MG63 (cell line): ENCODE data around the gene ABCC8. TPM values are rescaled to one million over a fixed set of nuclear protein-coding genes. Genes with fewer than 3 reads are reported as not detected.

Experiments used
- DNase-seq: peaks from one replicate; pipeline ENCODE4 v3.0.0-alpha.2; 2020
- H3K27me3 ChIP-seq: fragments of 250-450 bp; sonication (Bioruptor Pico); 2 replicates; pipeline ENCODE4 v1.5.1; 2020; ENCODE audit warnings: mild to moderate bottlenecking, moderate library complexity
- H3K36me3 ChIP-seq: fragments of 250-450 bp; sonication (Bioruptor Pico); 2 replicates; pipeline ENCODE4 v1.5.1; 2020; ENCODE audit warnings: mild to moderate bottlenecking, moderate library complexity
- H3K4me3 ChIP-seq: fragments of 250-450 bp; sonication (Bioruptor Pico); 2 replicates; pipeline ENCODE4 v1.5.1; 2020; ENCODE audit warnings: mild to moderate bottlenecking, moderate library complexity
- H3K9me3 ChIP-seq: fragments of 250-450 bp; sonication (Bioruptor Pico); 2 replicates; pipeline ENCODE4 v1.5.1; 2020; ENCODE audit warnings: mild to moderate bottlenecking, moderate library complexity
- total RNA-seq: library from RNA; depleted of rRNA; stranded (reverse); fragments of >200 nt; shearing (Covaris generic); gene quantifications from 2 replicates; pipeline ENCODE4 v1.2.3, GENCODE V29; 2014; ENCODE audit warnings: low replicate concordance

Gene ABCC8
- total RNA-seq, 1 experiment from 2014 or later, result not detected

GRCh38 chr11:17458268-17458667, 18.4 kb downstream of the ABCC8 start:
- H3K4me3 ChIP-seq, result no peak overlapping the region
- H3K27me3 ChIP-seq, result no peaks in the 10 kb centered on the region

GRCh38 chr11:17457396-17458173, 19.1 kb downstream of the ABCC8 start:
- no peak for DNase-seq

More at GRCh38 chr11:17458268-17458667, 18.4 kb downstream of the ABCC8 start:
- H3K9me3 ChIP-seq, result no peaks in the 10 kb centered on the region
- DNase-seq, result no peak
- H3K36me3 ChIP-seq, result no peaks in the 10 kb centered on the region

DNA sequence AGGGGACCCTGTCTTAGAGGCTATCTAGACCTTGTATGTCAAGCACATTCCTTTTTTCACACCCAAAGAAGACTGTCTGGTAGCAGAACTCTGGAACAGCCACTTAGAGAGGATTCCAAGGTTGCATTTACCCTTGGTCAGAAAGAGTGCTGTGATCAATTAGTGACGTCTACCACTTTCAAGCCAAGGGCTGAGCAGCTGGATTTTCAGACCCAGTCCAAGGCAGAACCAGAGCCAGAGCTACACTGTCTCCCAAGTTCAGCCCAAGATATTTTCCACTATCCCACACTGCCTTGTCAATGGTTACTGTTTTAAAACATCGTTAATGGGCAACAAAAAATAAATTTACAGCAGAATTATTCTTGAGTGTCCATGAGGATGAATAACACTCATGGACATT, 24.0 kb downstream of the ABCC8 start:
- Histone ChIP-seq H3K27me3 (no peaks in the 10 kb centered on the region), H3K4me3 (no peak overlapping the region), H3K9me3 (no peaks in the 10 kb centered on the region), H3K36me3 (no peaks in the 10 kb centered on the region)
- DNase-seq, result no peak

More at GRCh38 chr11:17457396-17458173, 19.1 kb downstream of the ABCC8 start:
- Histone ChIP-seq H3K27me3 (no peaks in the 10 kb centered on the region), H3K4me3 (no peak overlapping the region), H3K36me3 (no peaks in the 10 kb centered on the region), H3K9me3 (no peaks in the 10 kb centered on the region)

DNA sequence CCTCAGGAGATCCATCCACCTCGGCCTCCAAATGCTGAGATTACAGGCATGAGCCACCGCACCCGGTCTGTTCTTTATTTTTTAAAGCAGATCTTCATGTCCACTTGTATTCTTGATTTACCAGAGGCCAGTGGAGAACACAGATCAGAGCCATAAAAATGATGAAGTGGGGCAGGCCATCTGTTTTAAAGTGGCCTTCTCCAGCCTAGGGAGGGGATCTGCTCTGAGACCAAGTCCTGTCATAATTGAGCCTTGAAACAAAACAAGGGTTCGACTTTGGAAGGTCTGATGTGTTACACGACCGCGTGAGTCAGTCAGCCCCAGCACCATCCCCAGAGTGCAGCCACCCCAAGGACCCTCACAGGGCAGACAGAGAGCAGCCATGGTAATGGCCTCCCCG, 27.5 kb downstream of the ABCC8 start:
- no peak for DNase-seq
- no peaks in the 10 kb centered on the region for H3K9me3 ChIP-seq
- no peaks in the 10 kb centered on the region for H3K36me3 ChIP-seq
- H3K4me3 ChIP-seq, result no peak overlapping the region
- no peaks in the 10 kb centered on the region for H3K27me3 ChIP-seq

DNA sequence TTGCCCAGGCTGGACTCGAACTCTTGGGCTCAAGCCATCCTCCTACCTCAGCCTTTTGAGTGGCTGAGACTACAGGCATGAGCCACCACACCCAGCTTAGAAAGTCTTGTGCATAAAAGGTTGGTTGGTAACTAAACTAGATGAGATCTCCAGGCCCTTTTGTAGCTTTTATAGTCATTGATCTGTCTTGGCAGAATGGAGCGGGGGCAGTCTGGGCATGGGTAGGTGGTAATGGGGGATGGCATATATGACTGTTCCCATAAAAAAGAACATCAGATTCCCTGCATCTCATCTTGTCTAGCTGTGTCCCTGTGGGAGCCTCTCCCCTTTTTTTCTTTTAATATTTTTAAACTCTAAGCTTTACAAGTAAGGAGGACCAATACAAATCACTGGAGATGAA, 30.2 kb downstream of the ABCC8 start:
- DNase-seq, result no peak
- no peaks in the 10 kb centered on the region for H3K36me3 ChIP-seq
- no peaks in the 10 kb centered on the region for H3K9me3 ChIP-seq
- H3K27me3 ChIP-seq, result no peaks in the 10 kb centered on the region
- no peak overlapping the region for H3K4me3 ChIP-seq

GRCh38 chr11:17445240-17445795, 31.3 kb downstream of the ABCC8 start:
- H3K27me3 ChIP-seq, result no peaks in the 10 kb centered on the region
- no peak for DNase-seq
- no peak overlapping the region for H3K4me3 ChIP-seq
- no peaks in the 10 kb centered on the region for H3K9me3 ChIP-seq
- no peaks in the 10 kb centered on the region for H3K36me3 ChIP-seq

GRCh38 chr11:17443926-17444690, 32.5 kb downstream of the ABCC8 start:
- Histone ChIP-seq H3K27me3 (no peaks in the 10 kb centered on the region), H3K4me3 (no peak overlapping the region), H3K36me3 (no peaks in the 10 kb centered on the region), H3K9me3 (no peaks in the 10 kb centered on the region)
- DNase-seq, result no peak

DNA sequence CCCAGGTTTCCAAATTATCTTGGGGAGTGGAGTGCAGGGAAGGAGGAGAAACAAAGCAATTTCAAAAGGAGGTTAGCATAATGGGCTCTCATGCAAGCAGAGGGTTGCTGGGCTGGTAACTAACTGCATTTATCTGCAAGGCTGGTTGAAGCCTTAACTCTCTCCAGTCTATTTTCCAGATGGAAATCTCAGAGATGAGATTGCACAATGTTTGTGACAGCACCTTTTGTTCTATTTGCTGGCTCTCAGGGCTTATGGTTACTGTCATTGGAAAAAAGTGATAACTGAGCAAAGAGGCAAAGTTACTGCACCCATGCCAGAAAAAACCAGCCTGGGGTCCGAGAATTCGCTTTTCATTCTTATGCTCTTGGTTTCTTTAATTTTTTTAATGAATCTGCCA, 33.2 kb downstream of the ABCC8 start:
- Histone ChIP-seq H3K27me3 (no peaks in the 10 kb centered on the region), H3K4me3 (no peak overlapping the region), H3K9me3 (no peaks in the 10 kb centered on the region), H3K36me3 (no peaks in the 10 kb centered on the region)
- DNase-seq, result no peak

DNA sequence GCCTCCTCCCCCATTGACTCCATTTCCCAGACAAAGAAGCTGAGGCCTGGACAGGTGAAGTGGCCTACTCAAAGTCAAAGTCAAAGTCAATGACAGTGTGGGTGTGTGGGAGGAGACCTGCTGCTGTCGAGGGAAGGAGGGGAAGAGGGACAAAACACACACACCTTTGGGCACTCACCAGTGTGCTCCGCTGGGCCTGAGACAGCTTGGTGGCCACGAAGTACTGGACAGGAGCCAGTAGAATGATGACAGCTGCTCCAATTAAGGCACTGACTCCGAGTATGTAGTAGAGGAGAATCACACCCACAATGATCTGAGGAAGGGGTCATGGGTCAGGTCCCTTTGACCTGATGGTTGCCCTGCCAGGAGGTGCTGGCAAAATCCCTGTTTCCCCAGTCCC, 33.6 kb downstream of the ABCC8 start:
- H3K36me3 ChIP-seq, result no peaks in the 10 kb centered on the region
- DNase-seq, result no peak
- H3K27me3 ChIP-seq, result no peaks in the 10 kb centered on the region
- H3K9me3 ChIP-seq, result no peaks in the 10 kb centered on the region
- no peak overlapping the region for H3K4me3 ChIP-seq

- no peak overlapping the region for H3K4me3 ChIP-seq
- DNase-seq, result no peak
- H3K27me3 ChIP-seq, result no peaks in the 10 kb centered on the region
- H3K36me3 ChIP-seq, result no peaks in the 10 kb centered on the region
- H3K9me3 ChIP-seq, result no peaks in the 10 kb centered on the region
Observed at GRCh38 chr11:17439316-17439782, 37.3 kb downstream of the ABCC8 start.

- no peak for DNase-seq
- Histone ChIP-seq H3K36me3 (no peaks in the 10 kb centered on the region), H3K27me3 (no peaks in the 10 kb centered on the region), H3K4me3 (no peak overlapping the region), H3K9me3 (no peaks in the 10 kb centered on the region)
Observed at GRCh38 chr11:17437366-17437765, 39.3 kb downstream of the ABCC8 start.

DNA sequence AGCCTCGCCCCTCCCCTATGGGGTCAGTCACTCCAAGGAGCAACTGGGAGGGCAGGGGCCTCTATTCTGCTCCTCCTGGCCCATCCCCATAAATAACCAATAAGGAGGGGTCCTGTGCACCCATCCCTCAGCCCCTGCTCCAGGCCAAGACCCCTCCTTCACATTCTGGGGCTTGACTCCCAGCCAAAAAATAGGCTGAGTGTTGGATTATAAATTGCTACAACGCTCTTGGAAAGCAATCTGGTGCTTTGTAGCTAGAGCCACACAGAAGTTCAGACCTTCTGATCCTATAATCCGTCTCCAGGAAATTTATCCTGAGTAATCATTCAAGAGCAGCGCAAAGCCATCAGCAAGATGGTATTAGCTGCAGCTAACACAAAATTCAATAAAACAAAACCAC, 42.5 kb downstream of the ABCC8 start:
- DNase-seq, result no peak
- Histone ChIP-seq H3K9me3 (no peaks in the 10 kb centered on the region), H3K36me3 (no peaks in the 10 kb centered on the region), H3K27me3 (no peaks in the 10 kb centered on the region), H3K4me3 (no peak overlapping the region)

DNA sequence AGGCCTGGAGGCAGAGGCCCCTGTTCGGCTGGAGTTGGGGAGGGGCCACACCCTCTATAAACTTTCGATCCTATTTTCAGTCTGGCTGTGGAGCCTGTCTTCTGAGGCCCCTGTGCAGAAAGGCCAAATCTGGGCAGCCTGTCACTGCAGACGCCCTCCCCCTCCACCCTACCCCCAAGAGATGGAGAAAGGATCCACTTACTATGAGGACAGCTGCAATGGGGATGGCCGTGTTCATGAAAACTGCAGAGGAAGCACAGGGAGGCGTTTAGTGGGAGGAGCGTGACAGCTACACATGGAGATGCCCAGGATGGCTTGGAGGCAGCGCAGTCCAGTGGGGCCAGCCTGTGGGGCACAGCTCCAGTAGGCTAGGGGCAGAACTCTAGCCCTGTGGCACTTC, 44.6 kb downstream of the ABCC8 start:
- H3K27me3 ChIP-seq, result no peaks in the 10 kb centered on the region
- DNase-seq, result no peak
- no peak overlapping the region for H3K4me3 ChIP-seq
- no peaks in the 10 kb centered on the region for H3K36me3 ChIP-seq
- no peaks in the 10 kb centered on the region for H3K9me3 ChIP-seq

GRCh38 chr11:17431139-17431538, 45.5 kb downstream of the ABCC8 start:
- H3K4me3 ChIP-seq, result no peak overlapping the region
- H3K36me3 ChIP-seq, result no peaks in the 10 kb centered on the region
- no peak for DNase-seq
- H3K9me3 ChIP-seq, result no peaks in the 10 kb centered on the region
- no peaks in the 10 kb centered on the region for H3K27me3 ChIP-seq

GRCh38 chr11:17430616-17431015, 46.0 kb downstream of the ABCC8 start:
- no peaks in the 10 kb centered on the region for H3K27me3 ChIP-seq
- no peak for DNase-seq

GRCh38 chr11:17428925-17429324, 47.7 kb downstream of the ABCC8 start:
- Histone ChIP-seq H3K27me3 (no peaks in the 10 kb centered on the region), H3K36me3 (no peaks in the 10 kb centered on the region), H3K9me3 (no peaks in the 10 kb centered on the region), H3K4me3 (no peak overlapping the region)
- no peak for DNase-seq

More at GRCh38 chr11:17430616-17431015, 46.0 kb downstream of the ABCC8 start:
- Histone ChIP-seq H3K36me3 (no peaks in the 10 kb centered on the region), H3K9me3 (no peaks in the 10 kb centered on the region), H3K4me3 (no peak overlapping the region)

- H3K36me3 ChIP-seq, result no peaks in the 10 kb centered on the region
- no peaks in the 10 kb centered on the region for H3K9me3 ChIP-seq
- DNase-seq, result no peak
- H3K27me3 ChIP-seq, result no peaks in the 10 kb centered on the region
- H3K4me3 ChIP-seq, result no peak overlapping the region
Observed at GRCh38 chr11:17428261-17428660, 48.4 kb downstream of the ABCC8 start.
